ENCODE data around the gene CIB2.

DNA sequence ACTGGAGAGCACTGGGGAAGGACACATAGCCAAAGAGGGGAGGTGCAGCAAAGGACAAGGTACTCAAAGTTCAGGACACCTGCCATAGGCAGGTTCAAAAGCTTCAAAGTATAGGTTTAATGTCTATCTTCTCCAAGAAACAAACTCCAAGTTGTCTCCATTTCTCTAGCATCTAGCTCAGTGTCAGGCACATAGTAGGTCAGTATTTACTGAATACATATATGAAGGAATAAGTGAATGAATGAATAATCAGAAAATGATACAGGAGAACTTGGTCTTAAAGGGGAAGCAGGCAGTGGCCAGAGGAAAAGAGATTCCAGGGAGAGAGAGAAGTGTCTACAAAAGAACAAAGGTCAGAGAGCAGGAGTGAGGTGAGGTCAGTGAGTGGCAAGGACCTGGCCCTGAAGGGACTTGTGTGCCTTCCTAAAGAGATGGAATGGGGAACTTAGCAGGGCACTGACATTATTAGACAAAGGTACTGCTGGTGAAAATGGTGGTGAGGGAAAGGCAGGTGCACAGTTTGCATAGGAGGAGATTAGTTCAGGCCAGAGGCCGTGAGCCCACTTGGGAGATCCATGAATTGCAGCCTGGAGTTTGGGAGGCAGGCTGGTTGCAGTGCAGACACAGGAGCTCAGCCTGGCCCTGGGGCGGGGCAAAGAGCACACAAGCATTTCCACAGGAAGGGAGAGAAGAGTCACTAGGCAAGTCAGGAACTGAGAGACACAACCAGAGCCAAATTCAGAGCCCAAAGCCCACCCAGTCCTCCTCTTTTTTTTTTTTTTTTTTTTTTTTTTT is 75.1 kb downstream of the CIB2 start:
- TF ChIP-seq POLR2A (IDR thresholded peaks at IDR 0.05) (no peak), EP300 (IDR thresholded peaks at IDR 0.05) (no peak)
- TF ChIP-seq, protein P1, sequence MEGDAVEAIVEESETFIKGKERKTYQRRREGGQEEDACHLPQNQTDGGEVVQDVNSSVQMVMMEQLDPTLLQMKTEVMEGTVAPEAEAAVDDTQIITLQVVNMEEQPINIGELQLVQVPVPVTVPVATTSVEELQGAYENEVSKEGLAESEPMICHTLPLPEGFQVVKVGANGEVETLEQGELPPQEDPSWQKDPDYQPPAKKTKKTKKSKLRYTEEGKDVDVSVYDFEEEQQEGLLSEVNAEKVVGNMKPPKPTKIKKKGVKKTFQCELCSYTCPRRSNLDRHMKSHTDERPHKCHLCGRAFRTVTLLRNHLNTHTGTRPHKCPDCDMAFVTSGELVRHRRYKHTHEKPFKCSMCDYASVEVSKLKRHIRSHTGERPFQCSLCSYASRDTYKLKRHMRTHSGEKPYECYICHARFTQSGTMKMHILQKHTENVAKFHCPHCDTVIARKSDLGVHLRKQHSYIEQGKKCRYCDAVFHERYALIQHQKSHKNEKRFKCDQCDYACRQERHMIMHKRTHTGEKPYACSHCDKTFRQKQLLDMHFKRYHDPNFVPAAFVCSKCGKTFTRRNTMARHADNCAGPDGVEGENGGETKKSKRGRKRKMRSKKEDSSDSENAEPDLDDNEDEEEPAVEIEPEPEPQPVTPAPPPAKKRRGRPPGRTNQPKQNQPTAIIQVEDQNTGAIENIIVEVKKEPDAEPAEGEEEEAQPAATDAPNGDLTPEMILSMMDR (IDR thresholded peaks at IDR 0.05), result no peak
